ENCODE data around the gene OR8B2.

The OR8B2 gene

GRCh38 chr11:124359566-124359965 lies 24.7 kb downstream of the OR8B2 start:
- no peak for TF ChIP-seq CTCF (IDR thresholded peaks at IDR 0.05; ENCODE audit: borderline replicate concordance, insufficient read depth, low read depth, low read length)
- H3K4me3 ChIP-seq (ENCODE audit: low read depth, low read length), result no peak overlapping the region

- no peak for TF ChIP-seq CTCF (IDR thresholded peaks at IDR 0.05; ENCODE audit: borderline replicate concordance, insufficient read depth, low read depth, low read length)
- H3K4me3 ChIP-seq (ENCODE audit: low read depth, low read length), result no peak overlapping the region
These were observed 37.9 kb downstream of the OR8B2 start for GRCh38 chr11:124346311-124346955.

- TF ChIP-seq CTCF (IDR thresholded peaks at IDR 0.05; ENCODE audit: borderline replicate concordance, insufficient read depth, low read depth, low read length), result no peak
- no peak overlapping the region for H3K4me3 ChIP-seq (ENCODE audit: low read depth, low read length)
These were observed 40.0 kb downstream of the OR8B2 start for GRCh38 chr11:124344346-124344745.

- no peak overlapping the region for H3K4me3 ChIP-seq (ENCODE audit: low read depth, low read length)
- no peak for TF ChIP-seq CTCF (IDR thresholded peaks at IDR 0.05; ENCODE audit: borderline replicate concordance, insufficient read depth, low read depth, low read length)
These were observed 44.2 kb downstream of the OR8B2 start for GRCh38 chr11:124340142-124340447.

- TF ChIP-seq CTCF (IDR thresholded peaks at IDR 0.05; ENCODE audit: borderline replicate concordance, insufficient read depth, low read depth, low read length), result no peak
These were observed 44.7 kb downstream of the OR8B2 start for GRCh38 chr11:124339396-124340141.

More at GRCh38 chr11:124339396-124340141, 44.7 kb downstream of the OR8B2 start:
- no peak overlapping the region for H3K4me3 ChIP-seq (ENCODE audit: low read depth, low read length)

Measured in GM12875 (cell line).